OCI-LY3 (cell line): ENCODE data around the gene ZNF280B.

ENCODE experiments used
- H2AFZ ChIP-seq: fragments of 200-600, 300-600 bp; shearing (Covaris generic); 2 replicates; pipeline ENCODE4 v1.6.0; 2014; ENCODE audit warnings: antibody characterized with exemption, low read depth, low read length
- H3K27ac ChIP-seq: fragments of 200-600, 300-600 bp; sonication (generic); 2 replicates; pipeline ENCODE4 v1.5.1; 2014; ENCODE audit warnings: mild to moderate bottlenecking, low read length, moderate library complexity, mixed read lengths
- H3K27me3 ChIP-seq: fragments of 200-600, 300-600 bp; sonication (generic); 2 replicates; pipeline ENCODE4 v1.6.1; 2014; ENCODE audit warnings: low read depth, low read length, mixed read lengths
- H3K36me3 ChIP-seq: fragments of 200-600, 300-600 bp; sonication (generic); replicated peaks from 2 replicates; pipeline ENCODE3; 2014; ENCODE audit warnings: low read depth, low read length, mixed read lengths
- H3K4me1 ChIP-seq: fragments of 300-600, 200-600 bp; sonication (generic); 2 replicates; pipeline ENCODE4 v1.6.1; 2014; ENCODE audit warnings: low read length, mixed read lengths
- H3K4me2 ChIP-seq: fragments of 200-600, 300-600 bp; sonication (generic); 2 replicates; pipeline ENCODE4 v1.6.1; 2014; ENCODE audit warnings: low read length, mixed read lengths
- H3K4me3 ChIP-seq: fragments of 300-600, 200-600 bp; sonication (generic); 2 replicates; pipeline ENCODE4 v1.5.1; 2014; ENCODE audit warnings: antibody characterized with exemption, mild to moderate bottlenecking, low read length, moderate library complexity
- H3K79me2 ChIP-seq: fragments of 300-600, 200-600 bp; shearing (Covaris generic); 2 replicates; pipeline ENCODE4 v1.6.1; 2014; ENCODE audit warnings: mild to moderate bottlenecking, low read length, mixed read lengths
- H3K9ac ChIP-seq: fragments of 300-600, 200-600 bp; shearing (Covaris generic); 2 replicates; pipeline ENCODE4 v1.6.0; 2014; ENCODE audit warnings: mild to moderate bottlenecking, low read length, moderate library complexity
- H3K9me3 ChIP-seq: fragments of 200-600, 300-600 bp; shearing (Covaris generic); 2 replicates; pipeline ENCODE4 v1.6.1; 2014; ENCODE audit warnings: low read length, mixed read lengths; ENCODE audit not compliant: insufficient read depth
- H4K20me1 ChIP-seq: fragments of 200-600, 300-600 bp; sonication (generic); 2 replicates; pipeline ENCODE4 v1.6.1; 2016; ENCODE audit warnings: low read length, mixed read lengths; ENCODE audit not compliant: insufficient read depth
- EZH2phosphoT487 ChIP-seq: fragments of 200-600 bp; shearing (Covaris generic); IDR thresholded peaks from 2 replicates; pipeline ENCODE4 v1.6.1; 2018; ENCODE audit warnings: antibody characterized with exemption, mixed run types, low read depth
- TF ChIP-seq, protein P1 (sequence below): fragments of 200-600, 300-600 bp; sonication (generic); IDR thresholded peaks from 2 replicates; pipeline ENCODE4 v1.5.1; 2014; ENCODE audit warnings: antibody characterized with exemption, low read length, low read depth

ZNF280B gene

DNA sequence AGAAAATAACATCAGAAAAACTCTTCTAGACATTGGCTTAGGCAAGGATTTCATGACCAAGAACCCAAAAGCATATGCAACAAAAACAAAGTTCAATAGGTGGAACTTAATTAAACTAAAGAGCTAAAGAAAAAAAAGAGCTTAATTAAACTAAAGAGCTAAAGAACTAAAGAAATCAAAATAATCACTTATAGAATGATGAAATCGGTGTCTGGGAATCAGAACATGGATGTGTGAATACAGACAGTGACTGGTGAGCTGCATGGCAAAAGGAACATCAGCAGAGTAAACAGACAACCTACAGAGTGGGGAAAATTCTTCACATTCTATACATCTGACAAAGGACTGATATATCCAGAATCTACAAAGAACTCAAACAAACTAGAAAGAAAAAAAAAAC is 41.4 kb downstream of the ZNF280B start:
- H3K9me3 ChIP-seq: no peaks in the 10 kb centered on the region
- no peak overlapping the region for H2AFZ ChIP-seq
- H3K4me2 ChIP-seq: no peak overlapping the region
- no peaks in the 10 kb centered on the region for H4K20me1 ChIP-seq
- peaks cover 9% of the 10 kb centered on the region; the same call in 1 of the 2 replicates for H3K4me1 ChIP-seq
- no peak for TF ChIP-seq EZH2phosphoT487
- H3K9ac ChIP-seq: no peak overlapping the region
- no peak overlapping the region for H3K4me3 ChIP-seq
- no peaks in the 10 kb centered on the region for H3K36me3 ChIP-seq
- H3K27ac ChIP-seq: no peak overlapping the region
- peaks cover 21% of the 10 kb centered on the region for H3K27me3 ChIP-seq
- H3K79me2 ChIP-seq: no peaks in the 10 kb centered on the region

DNA sequence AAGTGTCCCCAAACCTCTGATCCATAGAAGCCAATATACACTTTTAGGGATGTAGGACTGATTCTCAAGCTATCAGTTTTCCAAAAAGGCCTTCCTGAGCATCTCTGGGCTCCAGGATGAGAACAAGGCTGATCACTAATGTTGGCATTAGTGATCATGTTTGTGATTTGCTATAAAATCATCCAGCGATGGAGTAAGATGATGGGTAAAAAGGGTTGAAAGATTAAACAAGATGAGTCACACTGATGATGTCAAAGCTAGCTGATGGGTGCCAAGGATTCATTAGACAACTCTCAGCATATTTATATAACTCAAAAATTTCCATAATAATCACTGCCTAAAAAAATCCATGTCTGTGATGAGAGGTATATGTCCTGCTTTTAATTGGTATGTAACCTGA is 42.8 kb downstream of the ZNF280B start:
- Histone ChIP-seq H3K9me3 (no peaks in the 10 kb centered on the region), H3K79me2 (no peaks in the 10 kb centered on the region), H4K20me1 (no peaks in the 10 kb centered on the region), H3K4me3 (no peak overlapping the region), H3K9ac (no peak overlapping the region), H2AFZ (no peak overlapping the region), H3K36me3 (no peaks in the 10 kb centered on the region), H3K27me3 (peaks cover 24% of the 10 kb centered on the region), H3K27ac (no peak overlapping the region), H3K4me1 (peaks cover 9% of the 10 kb centered on the region; the same call in 1 of the 2 replicates), H3K4me2 (no peak overlapping the region)
- TF ChIP-seq, protein P1, sequence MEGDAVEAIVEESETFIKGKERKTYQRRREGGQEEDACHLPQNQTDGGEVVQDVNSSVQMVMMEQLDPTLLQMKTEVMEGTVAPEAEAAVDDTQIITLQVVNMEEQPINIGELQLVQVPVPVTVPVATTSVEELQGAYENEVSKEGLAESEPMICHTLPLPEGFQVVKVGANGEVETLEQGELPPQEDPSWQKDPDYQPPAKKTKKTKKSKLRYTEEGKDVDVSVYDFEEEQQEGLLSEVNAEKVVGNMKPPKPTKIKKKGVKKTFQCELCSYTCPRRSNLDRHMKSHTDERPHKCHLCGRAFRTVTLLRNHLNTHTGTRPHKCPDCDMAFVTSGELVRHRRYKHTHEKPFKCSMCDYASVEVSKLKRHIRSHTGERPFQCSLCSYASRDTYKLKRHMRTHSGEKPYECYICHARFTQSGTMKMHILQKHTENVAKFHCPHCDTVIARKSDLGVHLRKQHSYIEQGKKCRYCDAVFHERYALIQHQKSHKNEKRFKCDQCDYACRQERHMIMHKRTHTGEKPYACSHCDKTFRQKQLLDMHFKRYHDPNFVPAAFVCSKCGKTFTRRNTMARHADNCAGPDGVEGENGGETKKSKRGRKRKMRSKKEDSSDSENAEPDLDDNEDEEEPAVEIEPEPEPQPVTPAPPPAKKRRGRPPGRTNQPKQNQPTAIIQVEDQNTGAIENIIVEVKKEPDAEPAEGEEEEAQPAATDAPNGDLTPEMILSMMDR: no peak
- no peak for TF ChIP-seq EZH2phosphoT487

DNA sequence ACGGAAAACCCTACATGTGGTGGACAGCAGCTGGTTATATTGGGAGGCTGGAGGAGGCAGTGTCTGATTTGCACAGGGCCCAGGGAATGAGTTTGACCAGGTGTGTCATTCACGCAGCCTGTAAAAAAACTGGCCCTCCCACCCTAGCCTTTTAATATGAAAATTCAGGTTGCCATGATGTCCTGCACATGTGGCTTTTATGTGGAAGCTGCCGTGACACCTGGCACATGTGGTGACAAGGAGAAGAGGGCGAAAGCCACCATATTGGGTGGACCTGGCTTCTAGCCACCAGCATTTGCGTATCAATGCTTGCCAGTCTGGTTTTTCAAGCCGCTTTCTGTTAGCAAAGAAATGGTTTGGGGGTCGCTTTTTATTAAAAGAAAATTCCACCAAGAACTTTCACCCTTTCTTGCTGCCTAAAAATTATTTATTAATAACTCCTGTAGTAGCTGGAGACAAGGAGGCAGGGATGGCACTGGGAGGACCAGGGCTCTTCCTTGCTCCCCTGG is 43.4 kb downstream of the ZNF280B start:
- Histone ChIP-seq H3K9me3 (peaks cover 5% of the 10 kb centered on the region; the same call in 1 of the 2 replicates), H2AFZ (no peak overlapping the region), H3K79me2 (no peaks in the 10 kb centered on the region), H3K36me3 (no peaks in the 10 kb centered on the region), H3K27ac (no peak overlapping the region), H3K9ac (no peak overlapping the region), H3K4me3 (no peak overlapping the region), H3K27me3 (peaks cover 24% of the 10 kb centered on the region), H3K4me1 (peaks cover 9% of the 10 kb centered on the region; the same call in 1 of the 2 replicates), H3K4me2 (no peak overlapping the region), H4K20me1 (no peaks in the 10 kb centered on the region)
- TF ChIP-seq, protein P1: no peak
- TF ChIP-seq EZH2phosphoT487: no peak

DNA sequence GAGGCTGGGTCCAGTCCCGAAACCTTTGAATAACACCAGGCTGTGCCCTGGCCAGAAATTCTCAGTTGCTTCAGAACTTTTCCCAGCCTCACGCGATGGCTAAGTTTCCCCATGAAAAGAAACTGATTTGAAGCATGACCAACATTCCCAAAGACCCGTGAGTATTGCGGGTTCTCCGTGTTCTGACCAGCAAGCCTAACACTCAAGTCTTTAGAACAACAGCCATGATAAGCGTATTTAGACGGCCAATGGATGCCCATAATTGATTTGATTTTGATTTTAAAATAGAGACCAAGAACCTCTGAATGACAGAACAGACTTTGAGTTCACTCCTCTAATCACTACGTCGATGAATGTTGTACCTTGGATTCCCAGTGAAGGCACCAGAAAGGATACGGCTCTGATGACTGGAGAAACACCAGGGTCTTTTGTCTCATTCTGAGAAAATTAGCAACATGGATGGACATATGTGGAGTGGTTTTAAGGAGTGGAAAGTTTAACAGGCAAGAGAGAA is 43.9 kb downstream of the ZNF280B start:
- no peaks in the 10 kb centered on the region for H4K20me1 ChIP-seq
- no peaks in the 10 kb centered on the region for H3K36me3 ChIP-seq
- peaks cover 9% of the 10 kb centered on the region; the same call in 1 of the 2 replicates for H3K4me1 ChIP-seq
- H3K4me3 ChIP-seq: no peak overlapping the region
- TF ChIP-seq, protein P1: no peak
- no peak for TF ChIP-seq EZH2phosphoT487
- H3K79me2 ChIP-seq: no peaks in the 10 kb centered on the region
- no peak overlapping the region for H3K9ac ChIP-seq
- no peak overlapping the region for H3K27ac ChIP-seq
- H3K9me3 ChIP-seq: peaks cover 10% of the 10 kb centered on the region; the same call in 1 of the 2 replicates
- H3K27me3 ChIP-seq: peaks cover 24% of the 10 kb centered on the region
- peak overlapping the region; percentile 86 for H3K4me2 ChIP-seq
- H2AFZ ChIP-seq: no peak overlapping the region
